Osteoblast (primary cell): ENCODE data around the gene ZNF474. TPM values are rescaled to one million over a fixed set of nuclear protein-coding genes. Genes with fewer than 3 reads are reported as not detected.

ENCODE experiments used
- DNase-seq: peaks from one replicate; pipeline ENCODE4 v3.0.0; 2011; ENCODE audit warnings: low spot score, mixed read lengths; ENCODE audit not compliant: insufficient read length; ENCODE audit errors: missing footprints
- H2AFZ ChIP-seq: 2 replicates; pipeline ENCODE4 v1.6.0; 2011; ENCODE audit warnings: mild to moderate bottlenecking, low read length
- H3K27ac ChIP-seq: 2 replicates; pipeline ENCODE4 v1.5.1; 2011; ENCODE audit warnings: mild to moderate bottlenecking, low read depth, low read length, moderate library complexity
- H3K27me3 ChIP-seq: 2 replicates; pipeline ENCODE4 v1.6.0; 2012; ENCODE audit warnings: mild to moderate bottlenecking, control low read depth, inconsistent platforms, low read length, moderate library complexity; ENCODE audit not compliant: insufficient read depth
- H3K36me3 ChIP-seq: 2 replicates; pipeline ENCODE4 v1.5.1; 2011; ENCODE audit warnings: mild to moderate bottlenecking, low read length, control low read depth, moderate library complexity; ENCODE audit not compliant: insufficient read depth
- H3K4me1 ChIP-seq: 2 replicates; pipeline ENCODE4 v1.5.1; 2011; ENCODE audit warnings: mild to moderate bottlenecking, low read length, control low read depth, moderate library complexity; ENCODE audit not compliant: insufficient read depth
- H3K4me2 ChIP-seq: 2 replicates; pipeline ENCODE4 v1.6.0; 2011; ENCODE audit warnings: mild to moderate bottlenecking, low read length; ENCODE audit not compliant: insufficient read depth
- H3K4me3 ChIP-seq: fragments of 200-600 bp; sonication (generic); 3 replicates; pipeline ENCODE4 v1.5.1; 2012; ENCODE audit warnings: mild to moderate bottlenecking, low read length, inconsistent platforms; ENCODE audit not compliant: insufficient read depth
- H3K79me2 ChIP-seq: 2 replicates; pipeline ENCODE4 v1.6.0; 2012; ENCODE audit warnings: mild to moderate bottlenecking, low read length, control low read depth, inconsistent platforms; ENCODE audit not compliant: insufficient read depth
- H3K9me3 ChIP-seq: 2 replicates; pipeline ENCODE4 v1.5.1; 2011; ENCODE audit warnings: low read depth, low read length, control low read depth
- H4K20me1 ChIP-seq: 2 replicates; pipeline ENCODE4 v1.6.0; 2012; ENCODE audit warnings: mild to moderate bottlenecking, low read length, control low read depth; ENCODE audit not compliant: insufficient read depth
- CTCF ChIP-seq: IDR thresholded peaks from 2 replicates; pipeline ENCODE4 v1.5.1; 2011; ENCODE audit warnings: mild to moderate bottlenecking, low read depth, low read length, moderate library complexity; ENCODE audit errors: extremely low read depth
- total RNA-seq: library from RNA; depleted of rRNA; stranded (reverse); fragments of >200 nt; gene quantifications from 2 replicates; pipeline ENCODE4 v1.2.3, GENCODE V29; 2012

The ZNF474 gene
- total RNA-seq, 1 donor, result 0.72 TPM

DNA sequence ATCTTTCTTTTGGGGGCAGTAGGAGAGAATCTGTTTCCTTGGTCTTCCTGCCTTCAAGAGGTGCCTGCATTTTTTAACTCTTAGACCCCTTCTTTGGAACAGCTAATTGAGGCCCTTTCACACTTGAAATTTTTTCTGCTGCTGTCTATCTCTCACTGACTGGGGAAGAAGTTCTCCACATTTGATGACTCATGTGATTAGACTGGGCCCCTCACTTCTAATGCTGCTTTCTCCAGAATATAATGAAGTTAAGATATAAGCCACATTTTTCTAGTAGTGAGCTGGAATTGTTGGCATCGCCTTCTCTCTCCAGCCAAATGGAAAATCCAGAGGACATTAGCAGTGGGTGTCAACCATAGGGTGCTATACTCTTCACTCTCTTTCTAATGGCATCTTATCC lies 12.4 kb downstream of the ZNF474 start:
- H3K79me2 ChIP-seq, result no peaks in the 10 kb centered on the region
- peaks cover 23% of the 10 kb centered on the region for H3K4me1 ChIP-seq
- H3K9me3 ChIP-seq, result no peaks in the 10 kb centered on the region
- peak; percentile 76 for DNase-seq
- H4K20me1 ChIP-seq, result no peaks in the 10 kb centered on the region
- H3K36me3 ChIP-seq, result no peaks in the 10 kb centered on the region
- no peak overlapping the region for H3K4me3 ChIP-seq
- peak overlapping the region; percentile 49 for H3K4me2 ChIP-seq
- H3K27ac ChIP-seq, result peak overlapping the region; percentile 95
- TF ChIP-seq CTCF, result no peak
- H3K27me3 ChIP-seq, result no peaks in the 10 kb centered on the region
- no peak overlapping the region for H2AFZ ChIP-seq

- Histone ChIP-seq H3K36me3 (no peaks in the 10 kb centered on the region), H3K27me3 (no peaks in the 10 kb centered on the region), H3K4me3 (peak overlapping the region; percentile 5), H2AFZ (peak overlapping the region; percentile 26), H3K4me1 (peaks cover 23% of the 10 kb centered on the region), H3K9me3 (no peaks in the 10 kb centered on the region), H4K20me1 (no peaks in the 10 kb centered on the region), H3K27ac (peak overlapping the region; percentile 95), H3K79me2 (no peaks in the 10 kb centered on the region), H3K4me2 (peak overlapping the region; percentile 50)
- DNase-seq, result peak; percentile 74
- TF ChIP-seq CTCF, result no peak
Measured at GRCh38 chr5:122142480-122143164, 13.3 kb downstream of the ZNF474 start.

DNA sequence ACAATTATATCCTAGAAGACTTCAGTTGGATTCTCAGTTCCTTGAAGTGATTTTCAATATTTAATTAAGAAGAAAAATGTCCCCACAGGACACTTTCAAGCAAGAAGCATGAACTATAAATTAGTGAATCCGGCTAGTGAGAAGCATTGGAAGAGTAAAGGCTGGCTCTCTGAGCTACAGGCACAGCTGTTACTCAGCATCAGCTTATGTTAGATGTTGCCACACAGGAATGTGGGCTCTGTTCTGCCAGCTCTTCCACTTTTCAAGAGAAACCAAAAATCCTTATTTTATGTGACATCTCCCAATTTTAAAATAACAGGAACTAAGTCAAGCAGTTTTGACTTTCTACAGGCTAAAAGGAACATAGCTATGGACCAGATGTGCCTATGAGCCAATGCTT lies 14.9 kb downstream of the ZNF474 start:
- Histone ChIP-seq H3K9me3 (no peaks in the 10 kb centered on the region), H3K4me2 (no peak overlapping the region), H3K27ac (peak overlapping the region; percentile 95), H4K20me1 (no peaks in the 10 kb centered on the region), H3K4me3 (no peak overlapping the region), H3K36me3 (no peaks in the 10 kb centered on the region), H2AFZ (no peak overlapping the region), H3K4me1 (peaks cover 27% of the 10 kb centered on the region), H3K79me2 (no peaks in the 10 kb centered on the region), H3K27me3 (no peaks in the 10 kb centered on the region)
- peak; percentile 35 for DNase-seq
- no peak for TF ChIP-seq CTCF

DNA sequence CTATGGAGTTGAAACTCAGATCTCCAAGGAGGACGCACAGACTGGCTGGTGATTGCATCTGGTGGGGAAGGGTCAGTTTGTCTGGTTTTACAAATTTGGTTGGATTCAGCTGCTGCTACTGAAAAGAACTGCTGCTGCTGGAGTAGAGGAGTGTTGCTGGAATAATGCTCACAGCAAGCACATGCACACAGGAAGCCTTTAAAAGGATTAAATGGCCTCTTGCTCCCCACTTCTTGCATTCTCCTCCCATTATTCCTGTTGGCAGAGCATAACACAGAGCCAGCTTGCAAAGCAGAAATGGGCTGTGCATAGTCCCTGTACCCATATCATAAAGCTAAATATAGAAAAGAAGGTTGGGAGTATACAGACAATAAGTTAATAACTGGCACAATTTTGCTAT lies 16.6 kb downstream of the ZNF474 start:
- no peaks in the 10 kb centered on the region for H3K9me3 ChIP-seq
- no peak for DNase-seq

More for the DNA sequence above, 16.6 kb downstream of the ZNF474 start:
- no peak for TF ChIP-seq CTCF
- H3K27me3 ChIP-seq, result no peaks in the 10 kb centered on the region
- H3K79me2 ChIP-seq, result no peaks in the 10 kb centered on the region
- no peak overlapping the region for H2AFZ ChIP-seq
- H3K4me1 ChIP-seq, result peaks cover 42% of the 10 kb centered on the region
- H3K4me2 ChIP-seq, result no peak overlapping the region
- H4K20me1 ChIP-seq, result no peaks in the 10 kb centered on the region
- no peaks in the 10 kb centered on the region for H3K36me3 ChIP-seq
- no peak overlapping the region for H3K4me3 ChIP-seq
- no peak overlapping the region for H3K27ac ChIP-seq
